HEK293 (cell line): ENCODE results near the gene FNTB.

ENCODE experiments used
- CTCF ChIA-PET: fragments of 350-600 bp; formaldehyde crosslinking; extraction: SDS; loops from one replicate; lab custom pipeline; 2021; ENCODE audit warnings: antibody characterized with exemption; lab: Yijun Ruan, JAX
- POLR2A ChIA-PET: fragments of 300-600 bp; formaldehyde crosslinking; extraction: SDS; loops from one replicate; lab custom pipeline; 2020; ENCODE audit warnings: antibody characterized with exemption, inconsistent platforms; lab: Yijun Ruan, JAX
- H3K27ac ChIP-seq: fragments of 200-500 bp; sonication (Bioruptor generic); 2 replicates; pipeline ENCODE4 v1.5.1; 2014; ENCODE audit warnings: low read depth, low read length, control low read depth, inconsistent platforms; ENCODE audit errors: extremely low read depth
- H3K36me3 ChIP-seq, 2 experiments: fragments of 200-500 bp in 1 of 2; sonication (Bioruptor generic) in 1 of 2; 1 replicate in 1 of 2; 2 replicates in 1 of 2; pipeline ENCODE4 v1.5.1; 2014 to 2017; ENCODE audit warnings: inconsistent platforms in 2 of 2, low read length in 2 of 2; ENCODE audit not compliant: control insufficient read depth in 2 of 2, insufficient read depth in 1 of 2
- H3K4me1 ChIP-seq: fragments of 200-500 bp; sonication (Bioruptor generic); 2 replicates; pipeline ENCODE4 v1.5.1; 2014; ENCODE audit warnings: mild to moderate bottlenecking, low read length, inconsistent platforms; ENCODE audit not compliant: control insufficient read depth, insufficient read depth
- H3K4me3 ChIP-seq: 2 replicates; pipeline ENCODE4 v1.5.1; 2011; ENCODE audit warnings: low read depth, mild to moderate bottlenecking, control low read depth, low read length, moderate library complexity
- H3K9me3 ChIP-seq: fragments of 200-500 bp; sonication (Bioruptor generic); 2 replicates; pipeline ENCODE4 v1.5.1; 2014; ENCODE audit warnings: low read depth, low read length, inconsistent platforms; ENCODE audit not compliant: control insufficient read depth, insufficient read depth
- BCL11A ChIP-seq: fragments of 450-650 bp; formaldehyde crosslinking; IDR thresholded peaks from 2 replicates; pipeline ENCODE4 v1.5.1; 2016; ENCODE audit warnings: low read depth, missing biosample characterization, missing genetic modification characterization
- KLF17 ChIP-seq: fragments of 450-650 bp; formaldehyde crosslinking; IDR thresholded peaks from 2 replicates; pipeline ENCODE4 v1.5.1; 2016; ENCODE audit warnings: missing biosample characterization, missing genetic modification characterization
- SP2 ChIP-seq: fragments of 450-650 bp; formaldehyde crosslinking; IDR thresholded peaks from 2 replicates; pipeline ENCODE4 v1.5.1; 2016; ENCODE audit warnings: missing biosample characterization, missing genetic modification characterization
- ZBTB7A ChIP-seq: fragments of 450-650 bp; formaldehyde crosslinking; IDR thresholded peaks from 2 replicates; pipeline ENCODE4 v1.5.1; 2016; ENCODE audit warnings: low read depth, missing biosample characterization, missing genetic modification characterization
- ZFP3 ChIP-seq: fragments of 450-650 bp; formaldehyde crosslinking; IDR thresholded peaks from 2 replicates; pipeline ENCODE4 v1.5.1; 2016; ENCODE audit warnings: low read depth, missing biosample characterization, missing genetic modification characterization
- ZNF146 ChIP-seq: fragments of 450-650 bp; formaldehyde crosslinking; IDR thresholded peaks from 2 replicates; pipeline ENCODE4 v1.5.1; 2016; ENCODE audit warnings: missing biosample characterization, missing genetic modification characterization
- ZNF148 ChIP-seq: fragments of 450-650 bp; formaldehyde crosslinking; IDR thresholded peaks from 2 replicates; pipeline ENCODE4 v1.5.0; 2017; ENCODE audit warnings: missing biosample characterization, missing genetic modification characterization, borderline replicate concordance
- ZNF157 ChIP-seq: fragments of 450-650 bp; formaldehyde crosslinking; IDR thresholded peaks from 2 replicates; pipeline ENCODE4 v1.5.1; 2016; ENCODE audit warnings: missing biosample characterization, missing genetic modification characterization
- ZNF174 ChIP-seq: fragments of 450-650 bp; formaldehyde crosslinking; IDR thresholded peaks from 2 replicates; pipeline ENCODE4 v1.5.0; 2017; ENCODE audit warnings: missing biosample characterization, mild to moderate bottlenecking, missing genetic modification characterization
- ZNF404 ChIP-seq: fragments of 450-650 bp; formaldehyde crosslinking; IDR thresholded peaks from 2 replicates; pipeline ENCODE4 v1.5.1; 2017; ENCODE audit warnings: missing biosample characterization, missing genetic modification characterization
- ZNF416 ChIP-seq: fragments of 450-650 bp; formaldehyde crosslinking; IDR thresholded peaks from 2 replicates; pipeline ENCODE4 v1.5.1; 2016; ENCODE audit warnings: missing biosample characterization, missing genetic modification characterization
- ZNF510 ChIP-seq: fragments of 450-650 bp; formaldehyde crosslinking; IDR thresholded peaks from 2 replicates; pipeline ENCODE4 v1.5.1; 2018; ENCODE audit warnings: mild to moderate bottlenecking, missing genetic modification characterization, missing biosample characterization; ENCODE audit not compliant: insufficient replicate concordance
- ZNF530 ChIP-seq: fragments of 450-650 bp; formaldehyde crosslinking; IDR thresholded peaks from 2 replicates; pipeline ENCODE4 v1.5.1; 2016; ENCODE audit warnings: low read depth, missing biosample characterization, missing genetic modification characterization
- ZNF600 ChIP-seq: fragments of 450-650 bp; formaldehyde crosslinking; IDR thresholded peaks from 2 replicates; pipeline ENCODE4 v1.5.1; 2016; ENCODE audit warnings: missing biosample characterization, missing genetic modification characterization
- ZNF629 ChIP-seq: fragments of 450-650 bp; formaldehyde crosslinking; IDR thresholded peaks from 2 replicates; pipeline ENCODE4 v1.5.1; 2017; ENCODE audit warnings: missing biosample characterization, missing genetic modification characterization
- ZNF660 ChIP-seq: fragments of 450-650 bp; IDR thresholded peaks from 2 replicates; pipeline ENCODE4 v1.5.1; 2018; ENCODE audit warnings: missing biosample characterization, mild to moderate bottlenecking, missing genetic modification characterization
- ZXDB ChIP-seq: fragments of 450-650 bp; formaldehyde crosslinking; IDR thresholded peaks from 2 replicates; pipeline ENCODE4 v1.5.1; 2016; ENCODE audit warnings: missing biosample characterization, missing genetic modification characterization
- TF ChIP-seq, protein P1 (sequence below): fragments of 450-650 bp; formaldehyde crosslinking; IDR thresholded peaks from 2 replicates; pipeline ENCODE4 v1.5.1; 2016; ENCODE audit warnings: missing biosample characterization, missing genetic modification characterization
- TF ChIP-seq, protein P2 (sequence below): sonication (generic); formaldehyde crosslinking; IDR thresholded peaks from 2 replicates; pipeline ENCODE4 v1.8.1; 2022; ENCODE audit warnings: mild to moderate bottlenecking, moderate library complexity, missing genetic modification reagents
- TF ChIP-seq, protein P3 (sequence below): fragments of 450-650 bp; formaldehyde crosslinking; IDR thresholded peaks from 2 replicates; pipeline ENCODE4 v1.5.1; 2016; ENCODE audit warnings: missing biosample characterization, missing genetic modification characterization, borderline replicate concordance
- TF ChIP-seq, protein P4 (sequence below): fragments of 450-650 bp; formaldehyde crosslinking; IDR thresholded peaks from 2 replicates; pipeline ENCODE4 v1.5.1; 2017; ENCODE audit warnings: missing biosample characterization, missing genetic modification characterization

FNTB gene

GRCh38 chr14:65075628-65076325 lies 89.1 kb downstream of the FNTB start:
- Histone ChIP-seq H3K36me3 (peaks cover 8 to 70% of the 10 kb centered on the region in 2 experiments), H3K27ac (no peak overlapping the region), H3K9me3 (no peaks in the 10 kb centered on the region), H3K4me1 (no peaks in the 10 kb centered on the region), H3K4me3 (no peak overlapping the region)
- TF ChIP-seq ZNF148 (tag by site-specific recombination) (no peak), ZNF600 (tag by site-specific recombination) (no peak), ZFP3 (no peak), ZNF629 (tag by site-specific recombination) (no peak), ZBTB7A (tag by site-specific recombination) (no peak), KLF17 (tag by site-specific recombination) (no peak)
- TF ChIP-seq, protein P1, sequence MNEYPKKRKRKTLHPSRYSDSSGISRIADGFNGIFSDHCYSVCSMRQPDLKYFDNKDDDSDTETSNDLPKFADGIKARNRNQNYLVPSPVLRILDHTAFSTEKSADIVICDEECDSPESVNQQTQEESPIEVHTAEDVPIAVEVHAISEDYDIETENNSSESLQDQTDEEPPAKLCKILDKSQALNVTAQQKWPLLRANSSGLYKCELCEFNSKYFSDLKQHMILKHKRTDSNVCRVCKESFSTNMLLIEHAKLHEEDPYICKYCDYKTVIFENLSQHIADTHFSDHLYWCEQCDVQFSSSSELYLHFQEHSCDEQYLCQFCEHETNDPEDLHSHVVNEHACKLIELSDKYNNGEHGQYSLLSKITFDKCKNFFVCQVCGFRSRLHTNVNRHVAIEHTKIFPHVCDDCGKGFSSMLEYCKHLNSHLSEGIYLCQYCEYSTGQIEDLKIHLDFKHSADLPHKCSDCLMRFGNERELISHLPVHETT (tag by site-specific recombination): no peak
- TF ChIP-seq, protein P2, sequence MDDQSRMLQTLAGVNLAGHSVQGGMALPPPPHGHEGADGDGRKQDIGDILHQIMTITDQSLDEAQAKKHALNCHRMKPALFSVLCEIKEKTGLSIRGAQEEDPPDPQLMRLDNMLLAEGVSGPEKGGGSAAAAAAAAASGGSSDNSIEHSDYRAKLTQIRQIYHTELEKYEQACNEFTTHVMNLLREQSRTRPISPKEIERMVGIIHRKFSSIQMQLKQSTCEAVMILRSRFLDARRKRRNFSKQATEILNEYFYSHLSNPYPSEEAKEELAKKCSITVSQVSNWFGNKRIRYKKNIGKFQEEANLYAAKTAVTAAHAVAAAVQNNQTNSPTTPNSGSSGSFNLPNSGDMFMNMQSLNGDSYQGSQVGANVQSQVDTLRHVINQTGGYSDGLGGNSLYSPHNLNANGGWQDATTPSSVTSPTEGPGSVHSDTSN (CRISPR knock-in tag): no peak
- ChIA-PET POLR2A (no interaction called here), CTCF (no interaction called here)

DNA sequence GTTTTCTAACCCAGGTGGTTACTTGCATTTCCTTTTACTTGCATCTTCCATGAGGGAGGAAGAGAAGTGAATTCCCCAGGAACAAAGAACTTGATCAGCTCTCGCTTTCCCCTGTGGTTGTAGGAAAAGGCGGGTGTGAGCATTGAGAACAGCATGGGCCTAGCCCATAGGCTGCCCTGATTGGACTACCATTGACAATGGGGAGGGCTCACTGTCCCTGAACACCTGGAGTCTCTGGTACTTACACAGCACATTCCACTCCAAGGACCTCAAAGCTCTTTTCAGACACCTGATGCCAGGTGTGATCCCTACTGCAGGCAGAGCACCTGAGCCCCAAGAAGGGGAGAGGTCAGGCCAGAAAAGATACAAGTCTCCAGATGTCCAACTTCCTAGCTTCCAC lies 90.6 kb downstream of the FNTB start:
- POLR2A ChIA-PET: interaction anchor here (1.4 kb wide), 1 partner anchor 25 kb away, joined by 4 read pairs; the partner anchor contains the start of gene MAX
- Histone ChIP-seq H3K4me1 (no peaks in the 10 kb centered on the region), H3K9me3 (no peaks in the 10 kb centered on the region)
- TF ChIP-seq, protein P3, sequence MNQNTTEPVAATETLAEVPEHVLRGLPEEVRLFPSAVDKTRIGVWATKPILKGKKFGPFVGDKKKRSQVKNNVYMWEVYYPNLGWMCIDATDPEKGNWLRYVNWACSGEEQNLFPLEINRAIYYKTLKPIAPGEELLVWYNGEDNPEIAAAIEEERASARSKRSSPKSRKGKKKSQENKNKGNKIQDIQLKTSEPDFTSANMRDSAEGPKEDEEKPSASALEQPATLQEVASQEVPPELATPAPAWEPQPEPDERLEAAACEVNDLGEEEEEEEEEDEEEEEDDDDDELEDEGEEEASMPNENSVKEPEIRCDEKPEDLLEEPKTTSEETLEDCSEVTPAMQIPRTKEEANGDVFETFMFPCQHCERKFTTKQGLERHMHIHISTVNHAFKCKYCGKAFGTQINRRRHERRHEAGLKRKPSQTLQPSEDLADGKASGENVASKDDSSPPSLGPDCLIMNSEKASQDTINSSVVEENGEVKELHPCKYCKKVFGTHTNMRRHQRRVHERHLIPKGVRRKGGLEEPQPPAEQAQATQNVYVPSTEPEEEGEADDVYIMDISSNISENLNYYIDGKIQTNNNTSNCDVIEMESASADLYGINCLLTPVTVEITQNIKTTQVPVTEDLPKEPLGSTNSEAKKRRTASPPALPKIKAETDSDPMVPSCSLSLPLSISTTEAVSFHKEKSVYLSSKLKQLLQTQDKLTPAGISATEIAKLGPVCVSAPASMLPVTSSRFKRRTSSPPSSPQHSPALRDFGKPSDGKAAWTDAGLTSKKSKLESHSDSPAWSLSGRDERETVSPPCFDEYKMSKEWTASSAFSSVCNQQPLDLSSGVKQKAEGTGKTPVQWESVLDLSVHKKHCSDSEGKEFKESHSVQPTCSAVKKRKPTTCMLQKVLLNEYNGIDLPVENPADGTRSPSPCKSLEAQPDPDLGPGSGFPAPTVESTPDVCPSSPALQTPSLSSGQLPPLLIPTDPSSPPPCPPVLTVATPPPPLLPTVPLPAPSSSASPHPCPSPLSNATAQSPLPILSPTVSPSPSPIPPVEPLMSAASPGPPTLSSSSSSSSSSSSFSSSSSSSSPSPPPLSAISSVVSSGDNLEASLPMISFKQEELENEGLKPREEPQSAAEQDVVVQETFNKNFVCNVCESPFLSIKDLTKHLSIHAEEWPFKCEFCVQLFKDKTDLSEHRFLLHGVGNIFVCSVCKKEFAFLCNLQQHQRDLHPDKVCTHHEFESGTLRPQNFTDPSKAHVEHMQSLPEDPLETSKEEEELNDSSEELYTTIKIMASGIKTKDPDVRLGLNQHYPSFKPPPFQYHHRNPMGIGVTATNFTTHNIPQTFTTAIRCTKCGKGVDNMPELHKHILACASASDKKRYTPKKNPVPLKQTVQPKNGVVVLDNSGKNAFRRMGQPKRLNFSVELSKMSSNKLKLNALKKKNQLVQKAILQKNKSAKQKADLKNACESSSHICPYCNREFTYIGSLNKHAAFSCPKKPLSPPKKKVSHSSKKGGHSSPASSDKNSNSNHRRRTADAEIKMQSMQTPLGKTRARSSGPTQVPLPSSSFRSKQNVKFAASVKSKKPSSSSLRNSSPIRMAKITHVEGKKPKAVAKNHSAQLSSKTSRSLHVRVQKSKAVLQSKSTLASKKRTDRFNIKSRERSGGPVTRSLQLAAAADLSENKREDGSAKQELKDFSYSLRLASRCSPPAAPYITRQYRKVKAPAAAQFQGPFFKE (tag by site-specific recombination): no peak
- TF ChIP-seq ZNF660 (tag by site-specific recombination) (no peak), ZXDB (tag by site-specific recombination) (no peak), ZNF404 (tag by site-specific recombination) (no peak), ZNF157 (tag by site-specific recombination) (no peak), SP2 (no peak), ZNF146 (tag by site-specific recombination) (no peak), ZNF174 (no peak), ZNF530 (no peak), ZNF416 (tag by site-specific recombination) (no peak), ZNF510 (tag by site-specific recombination) (no peak), BCL11A (tag by site-specific recombination) (no peak)
- TF ChIP-seq, protein P4, sequence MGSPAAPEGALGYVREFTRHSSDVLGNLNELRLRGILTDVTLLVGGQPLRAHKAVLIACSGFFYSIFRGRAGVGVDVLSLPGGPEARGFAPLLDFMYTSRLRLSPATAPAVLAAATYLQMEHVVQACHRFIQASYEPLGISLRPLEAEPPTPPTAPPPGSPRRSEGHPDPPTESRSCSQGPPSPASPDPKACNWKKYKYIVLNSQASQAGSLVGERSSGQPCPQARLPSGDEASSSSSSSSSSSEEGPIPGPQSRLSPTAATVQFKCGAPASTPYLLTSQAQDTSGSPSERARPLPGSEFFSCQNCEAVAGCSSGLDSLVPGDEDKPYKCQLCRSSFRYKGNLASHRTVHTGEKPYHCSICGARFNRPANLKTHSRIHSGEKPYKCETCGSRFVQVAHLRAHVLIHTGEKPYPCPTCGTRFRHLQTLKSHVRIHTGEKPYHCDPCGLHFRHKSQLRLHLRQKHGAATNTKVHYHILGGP: no peak
- TF ChIP-seq, all 188 proteins: peak for 0
- Histone ChIP-seq H3K4me3 (no peak overlapping the region), H3K36me3 (peaks cover 10 to 80% of the 10 kb centered on the region in 2 experiments), H3K27ac (no peak overlapping the region)
- CTCF ChIA-PET: no interaction called here
